Measurements from ENCODE around the gene TBX6. TPM values are rescaled to one million over a fixed set of nuclear protein-coding genes. Genes with fewer than 3 reads are reported as not detected.

Gene TBX6
- total RNA-seq, 1 donor from 2014 or later, result 6.4 TPM

DNA sequence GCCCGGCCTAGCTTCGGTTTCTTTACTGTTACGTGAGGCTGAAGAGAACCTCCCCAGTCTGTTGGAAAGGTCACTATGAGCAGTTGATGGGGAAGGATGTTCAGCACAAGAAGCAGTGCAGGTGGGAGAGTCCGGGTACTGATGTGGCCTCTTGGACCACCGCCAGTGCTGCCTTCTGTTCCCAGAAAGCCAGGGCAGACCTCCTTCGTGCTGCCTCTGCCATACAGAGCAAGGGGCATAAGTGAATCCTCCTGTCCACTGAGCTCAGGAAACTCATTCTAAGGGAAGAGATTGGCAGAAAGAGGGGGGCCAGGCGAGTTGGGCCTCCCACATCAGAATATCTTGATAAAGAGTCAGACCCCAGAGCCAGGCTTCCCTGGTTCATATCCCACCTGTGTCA, 12.2 kb downstream of the TBX6 start:
- Histone ChIP-seq H3K9me3 (no peaks in the 10 kb centered on the region), H3K36me3 (peaks cover 3 to 49% of the 10 kb centered on the region in 2 donors), H3K4me1 (peaks cover 37% of the 10 kb centered on the region), H3K27ac (no peak overlapping the region), H3K27me3 (no peaks in the 10 kb centered on the region), H3K4me3 (no peak overlapping the region)
- DNase-seq (ENCODE audit: extremely low spot score in 2 of 2), result no peak
- TF ChIP-seq POLR2AphosphoS5 (IDR thresholded peaks at IDR 0.05; ENCODE audit: insufficient read depth in 1 of 2, low read depth in 1 of 2) (no peak), POLR2A (IDR thresholded peaks at IDR 0.05) (no peak)
- TF ChIP-seq, protein P1, sequence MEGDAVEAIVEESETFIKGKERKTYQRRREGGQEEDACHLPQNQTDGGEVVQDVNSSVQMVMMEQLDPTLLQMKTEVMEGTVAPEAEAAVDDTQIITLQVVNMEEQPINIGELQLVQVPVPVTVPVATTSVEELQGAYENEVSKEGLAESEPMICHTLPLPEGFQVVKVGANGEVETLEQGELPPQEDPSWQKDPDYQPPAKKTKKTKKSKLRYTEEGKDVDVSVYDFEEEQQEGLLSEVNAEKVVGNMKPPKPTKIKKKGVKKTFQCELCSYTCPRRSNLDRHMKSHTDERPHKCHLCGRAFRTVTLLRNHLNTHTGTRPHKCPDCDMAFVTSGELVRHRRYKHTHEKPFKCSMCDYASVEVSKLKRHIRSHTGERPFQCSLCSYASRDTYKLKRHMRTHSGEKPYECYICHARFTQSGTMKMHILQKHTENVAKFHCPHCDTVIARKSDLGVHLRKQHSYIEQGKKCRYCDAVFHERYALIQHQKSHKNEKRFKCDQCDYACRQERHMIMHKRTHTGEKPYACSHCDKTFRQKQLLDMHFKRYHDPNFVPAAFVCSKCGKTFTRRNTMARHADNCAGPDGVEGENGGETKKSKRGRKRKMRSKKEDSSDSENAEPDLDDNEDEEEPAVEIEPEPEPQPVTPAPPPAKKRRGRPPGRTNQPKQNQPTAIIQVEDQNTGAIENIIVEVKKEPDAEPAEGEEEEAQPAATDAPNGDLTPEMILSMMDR (IDR thresholded peaks at IDR 0.05), result no peak
- intact Hi-C loops (cut with DNase I), result loop anchor here (5.0 kb wide), 1 partner anchor 458 kb away; no protein-coding TSS in a partner anchor

DNA sequence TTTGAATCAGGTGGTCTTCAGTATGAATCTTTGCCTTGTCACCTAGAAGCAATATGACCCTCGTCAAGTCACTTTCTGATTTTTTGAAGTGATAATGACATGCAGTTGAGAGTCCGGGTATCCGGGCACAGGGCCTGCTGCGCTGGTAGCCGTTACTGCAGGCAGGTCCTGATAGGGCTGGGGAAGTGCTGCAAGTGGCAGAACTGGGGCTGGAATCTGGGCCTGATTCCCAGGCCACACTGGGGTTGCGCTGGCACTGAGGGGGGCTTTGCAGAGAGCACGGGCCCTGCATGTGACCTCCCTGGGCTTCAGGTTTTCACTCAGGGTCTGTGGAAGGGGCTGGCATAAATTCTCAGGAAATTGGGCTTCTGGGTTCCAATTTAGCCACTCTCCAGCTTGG, 13.0 kb downstream of the TBX6 start:
- no peak for DNase-seq (ENCODE audit: extremely low spot score in 2 of 2)
- intact Hi-C loops (cut with DNase I), result loop anchor here (5.0 kb wide), 1 partner anchor 459 kb away; no protein-coding TSS in a partner anchor
- Histone ChIP-seq H3K4me3 (no peak overlapping the region), H3K36me3 (peaks cover 3 to 42% of the 10 kb centered on the region in 2 donors), H3K9me3 (no peaks in the 10 kb centered on the region), H3K27me3 (no peaks in the 10 kb centered on the region), H3K4me1 (peaks cover 37% of the 10 kb centered on the region), H3K27ac (no peak overlapping the region)
- TF ChIP-seq POLR2A (IDR thresholded peaks at IDR 0.05), result no peak
- TF ChIP-seq POLR2AphosphoS5 (IDR thresholded peaks at IDR 0.05; ENCODE audit: insufficient read depth in 1 of 2, low read depth in 1 of 2), result no peak
- TF ChIP-seq, protein P1 (IDR thresholded peaks at IDR 0.05), result no peak

DNA sequence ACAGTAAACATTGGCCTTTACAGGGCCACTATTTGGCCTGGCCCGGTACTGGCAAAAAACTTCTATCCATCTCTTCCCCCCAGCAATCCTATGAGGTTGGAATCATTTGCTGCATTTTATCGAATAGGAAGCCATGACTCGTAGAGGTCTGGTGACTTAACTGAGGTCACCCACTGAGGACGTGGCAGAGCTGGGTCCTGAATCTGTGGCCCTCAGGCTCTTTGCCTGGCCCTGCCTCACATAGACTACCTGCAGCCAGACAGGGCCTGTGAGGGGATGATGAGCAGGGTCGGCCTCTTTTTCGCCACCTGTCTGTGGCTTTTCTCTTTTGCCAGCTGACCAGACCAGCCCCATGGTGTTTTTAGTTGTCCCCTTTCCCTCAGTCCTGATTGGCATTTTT, 14.1 kb downstream of the TBX6 start:
- Histone ChIP-seq H3K36me3 (peaks cover 0 to 33% of the 10 kb centered on the region in 2 donors), H3K4me3 (no peak overlapping the region), H3K9me3 (no peaks in the 10 kb centered on the region), H3K27ac (no peak overlapping the region), H3K27me3 (no peaks in the 10 kb centered on the region), H3K4me1 (peaks cover 37% of the 10 kb centered on the region)
- DNase-seq (ENCODE audit: extremely low spot score in 2 of 2), result no peak
- intact Hi-C loops (cut with DNase I), result loop anchor here (5.0 kb wide), 1 partner anchor 460 kb away; no protein-coding TSS in a partner anchor
- TF ChIP-seq POLR2A (IDR thresholded peaks at IDR 0.05) (no peak), POLR2AphosphoS5 (IDR thresholded peaks at IDR 0.05; ENCODE audit: insufficient read depth in 1 of 2, low read depth in 1 of 2) (no peak)
- TF ChIP-seq, protein P1 (IDR thresholded peaks at IDR 0.05), result no peak

DNA sequence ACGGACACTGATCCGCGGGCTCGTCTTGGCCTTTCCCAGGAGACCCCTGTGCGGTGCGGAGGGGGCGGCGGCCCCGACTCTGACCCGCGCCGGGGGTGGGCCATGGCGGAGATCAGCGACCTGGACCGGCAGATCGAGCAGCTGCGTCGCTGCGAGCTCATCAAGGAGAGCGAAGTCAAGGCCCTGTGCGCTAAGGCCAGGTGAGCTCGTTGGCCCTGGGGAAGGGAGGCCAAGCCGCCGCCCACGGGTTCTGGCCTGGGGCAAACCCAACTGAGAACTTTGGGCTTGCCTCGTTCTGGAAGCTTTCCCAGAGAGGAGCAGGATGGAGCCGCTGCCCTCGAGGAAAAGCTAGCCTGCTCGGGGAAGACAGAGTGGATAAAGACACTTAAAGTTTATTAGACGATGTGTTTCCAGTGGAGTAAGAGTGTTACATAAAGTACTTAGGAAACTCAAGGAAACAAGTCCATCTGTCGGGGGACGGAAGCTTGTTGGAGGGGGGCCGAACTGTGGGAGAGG, 15.4 kb downstream of the TBX6 start:
- Histone ChIP-seq H3K27ac (peak overlapping the region; percentile 94), H3K27me3 (no peaks in the 10 kb centered on the region), H3K36me3 (peaks cover 0 to 33% of the 10 kb centered on the region in 2 donors), H3K4me3 (peak overlapping the region; percentile 84 to 100), H3K4me1 (peaks cover 37% of the 10 kb centered on the region), H3K9me3 (no peaks in the 10 kb centered on the region)
- no peak for DNase-seq (ENCODE audit: extremely low spot score in 2 of 2)
- intact Hi-C loops (cut with DNase I), result loop anchor here (5.0 kb wide), 1 partner anchor 461 kb away; no protein-coding TSS in a partner anchor
- TF ChIP-seq, protein P1 (IDR thresholded peaks at IDR 0.05), result no peak
- no peak for TF ChIP-seq POLR2A (IDR thresholded peaks at IDR 0.05)
- TF ChIP-seq POLR2AphosphoS5 (IDR thresholded peaks at IDR 0.05; ENCODE audit: insufficient read depth in 1 of 2, low read depth in 1 of 2), result no peak

All from vagina (tissue), 2 donors.